ENCODE data around the gene TMEM270.

TMEM270 gene

DNA sequence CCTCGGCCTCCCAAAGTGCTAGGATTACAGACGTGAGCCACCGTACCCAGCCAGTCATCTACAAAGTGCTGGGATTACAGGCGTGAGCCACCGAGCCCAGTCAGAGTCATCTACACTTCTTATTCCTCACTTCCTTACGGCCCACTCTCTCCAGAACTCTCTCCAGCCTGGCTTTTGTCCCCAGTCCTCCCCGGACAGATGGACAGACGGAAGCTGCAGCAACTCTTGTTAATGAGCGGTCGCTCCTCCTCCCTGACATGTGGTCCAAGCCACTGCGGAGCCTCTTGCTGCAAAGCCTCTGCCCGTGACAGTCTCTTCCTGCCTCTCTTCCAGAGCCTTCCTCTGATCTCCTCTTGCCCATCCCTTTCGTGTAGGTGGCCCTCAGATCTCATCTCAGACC is 45.9 kb downstream of the TMEM270 start:
- DNase-seq (ENCODE audit: low read depth, low spot score) = no peak

GRCh38 chr7:73907554-73908122 is 46.7 kb downstream of the TMEM270 start:
- DNase-seq (ENCODE audit: low read depth, low spot score) = no peak

- DNase-seq (ENCODE audit: low read depth, low spot score) = no peak
Observed at GRCh38 chr7:73908123-73908611, 47.2 kb downstream of the TMEM270 start.

DNA sequence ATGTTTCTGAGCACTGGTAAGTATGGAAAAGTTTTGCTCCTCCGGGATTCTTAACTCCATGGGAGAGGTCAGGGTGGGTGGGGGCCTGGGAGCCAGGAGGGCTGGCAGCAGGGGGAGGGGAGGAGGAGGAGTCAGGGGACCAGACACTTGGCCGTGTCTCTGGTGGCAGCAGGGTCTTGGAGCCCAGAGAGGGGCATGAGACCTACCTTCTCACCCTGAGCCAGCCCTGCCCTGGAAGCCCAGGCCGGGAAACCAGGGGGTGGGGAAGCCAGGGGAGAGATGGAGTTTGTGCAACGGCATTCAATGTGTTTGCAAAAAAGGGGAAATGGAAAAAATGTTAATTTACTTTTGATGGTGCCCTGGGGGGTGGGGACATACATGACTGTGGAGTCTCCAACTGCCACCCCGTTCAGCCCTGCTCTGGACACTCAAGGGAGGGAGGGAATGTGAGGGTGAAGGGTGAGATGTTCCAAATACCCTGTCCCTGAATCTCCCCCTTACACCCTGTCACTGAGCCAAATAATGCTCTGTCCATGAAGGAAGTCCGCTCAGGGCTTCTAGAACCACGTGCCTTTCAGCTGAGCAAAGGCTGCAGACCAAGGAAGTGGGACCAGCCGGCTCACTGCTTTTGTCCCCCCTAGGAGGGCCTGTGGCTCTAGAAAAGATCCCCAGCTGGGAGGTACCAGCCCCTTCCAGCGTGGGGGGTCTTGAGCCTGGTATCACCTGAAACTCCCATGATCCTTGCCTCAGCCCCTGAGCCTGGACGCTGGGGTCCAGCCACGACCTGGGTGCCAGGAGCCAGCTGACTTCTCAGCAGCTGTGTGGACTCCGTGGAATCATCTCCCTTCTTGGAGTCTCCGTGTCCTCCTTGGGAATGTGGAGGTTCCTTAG is 48.3 kb downstream of the TMEM270 start:
- DNase-seq (ENCODE audit: low read depth, low spot score) = no peak

GRCh38 chr7:73909996-73910395 is 49.0 kb downstream of the TMEM270 start:
- DNase-seq (ENCODE audit: low read depth, low spot score) = no peak

GRCh38 chr7:73912223-73912622 is 51.3 kb downstream of the TMEM270 start:
- DNase-seq (ENCODE audit: low read depth, low spot score) = no peak

Measured in ELF-1 (cell line).